HG02970 (cell line): ENCODE results near the gene NKD1.
A peak's percentile ranks its signal among the peaks of the same experiment; 100 is the strongest.

Source experiments
- ATAC-seq: cut with Tn5 transposase; IDR thresholded peaks from one replicate; pipeline ENCODE4 v1.9.1; 2021; ENCODE audit warnings: mild to moderate bottlenecking, moderate library complexity, moderate number of reproducible peaks; ENCODE audit not compliant: unreplicated experiment, low FRiP score

NKD1 gene

DNA sequence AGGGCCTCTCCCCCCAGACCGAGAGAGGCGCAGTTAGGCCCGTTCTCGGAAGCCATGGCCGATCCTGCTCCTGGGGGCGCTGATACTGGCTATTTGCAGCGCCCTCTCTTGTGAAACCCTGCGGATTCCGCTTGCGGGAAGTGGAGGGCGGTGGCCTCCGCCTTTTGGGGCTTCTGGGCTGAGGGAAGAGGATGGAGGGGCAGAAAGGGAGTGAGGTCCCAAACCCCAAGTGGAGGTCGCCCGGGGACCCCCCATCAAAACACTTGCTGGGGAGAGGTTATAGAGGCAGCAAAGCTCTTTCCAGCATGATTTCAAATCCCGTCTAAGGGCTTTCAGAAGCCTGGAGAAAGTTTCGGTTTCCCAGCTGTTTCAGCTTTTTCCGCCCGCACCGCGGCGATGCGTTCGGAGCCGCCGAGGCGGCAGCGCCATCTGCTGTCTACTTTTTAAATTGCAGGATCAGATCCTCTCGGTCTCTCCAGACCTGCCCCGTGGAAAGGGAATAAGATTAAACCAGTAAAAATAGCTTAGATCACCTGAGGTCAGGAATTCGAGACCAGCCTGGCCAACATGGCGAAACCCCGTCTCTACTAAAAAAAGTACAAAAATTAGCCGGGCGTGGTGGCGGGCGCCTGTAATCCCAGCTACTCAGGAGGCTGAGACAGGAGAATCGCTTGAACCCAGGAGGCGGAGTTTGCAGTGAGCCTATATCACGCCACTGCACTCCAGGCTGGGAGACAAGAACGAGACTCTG, 117.1 kb downstream of the NKD1 start:
- no peak for ATAC-seq

DNA sequence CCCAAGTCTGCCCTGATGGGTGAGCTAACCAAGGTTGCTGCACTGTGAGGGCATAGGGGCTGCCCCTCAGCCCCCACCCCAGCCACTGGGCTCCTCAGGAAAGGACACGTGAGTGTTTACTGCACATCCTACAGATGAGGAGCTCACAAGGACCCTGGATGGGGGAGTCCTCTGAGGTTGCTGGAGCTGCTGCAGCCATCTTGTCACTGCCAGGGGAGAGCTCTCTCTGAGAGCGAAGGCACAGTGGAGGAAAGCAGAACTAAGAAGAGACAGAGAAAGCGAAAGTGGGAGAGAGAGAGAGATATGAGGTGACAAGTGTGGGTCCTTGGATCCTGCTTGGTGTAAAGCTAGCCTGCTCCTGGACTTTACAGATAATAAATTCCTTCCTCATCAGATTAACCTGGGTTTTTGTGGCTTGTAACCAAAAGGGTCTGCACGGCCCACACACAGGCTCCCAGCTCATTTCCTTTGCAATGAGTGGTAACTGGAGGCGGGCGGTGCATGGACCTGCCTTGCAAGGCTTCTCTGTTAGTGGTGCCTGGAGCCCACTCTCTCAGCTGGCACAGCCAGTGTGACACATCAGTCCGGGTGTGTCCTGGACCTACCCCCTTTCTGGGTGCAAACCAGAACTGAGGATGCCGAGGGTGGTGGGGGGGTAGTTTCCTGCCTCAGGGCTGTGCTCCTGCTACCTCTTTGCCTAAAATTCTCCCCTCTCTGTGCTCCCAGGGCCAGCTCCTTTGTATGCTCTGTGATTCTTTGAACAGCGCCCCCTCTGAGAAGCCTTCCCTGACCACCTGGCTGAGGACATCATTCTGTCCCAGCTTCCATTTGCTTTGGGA, 118.7 kb downstream of the NKD1 start:
- ATAC-seq = peak; percentile 57

DNA sequence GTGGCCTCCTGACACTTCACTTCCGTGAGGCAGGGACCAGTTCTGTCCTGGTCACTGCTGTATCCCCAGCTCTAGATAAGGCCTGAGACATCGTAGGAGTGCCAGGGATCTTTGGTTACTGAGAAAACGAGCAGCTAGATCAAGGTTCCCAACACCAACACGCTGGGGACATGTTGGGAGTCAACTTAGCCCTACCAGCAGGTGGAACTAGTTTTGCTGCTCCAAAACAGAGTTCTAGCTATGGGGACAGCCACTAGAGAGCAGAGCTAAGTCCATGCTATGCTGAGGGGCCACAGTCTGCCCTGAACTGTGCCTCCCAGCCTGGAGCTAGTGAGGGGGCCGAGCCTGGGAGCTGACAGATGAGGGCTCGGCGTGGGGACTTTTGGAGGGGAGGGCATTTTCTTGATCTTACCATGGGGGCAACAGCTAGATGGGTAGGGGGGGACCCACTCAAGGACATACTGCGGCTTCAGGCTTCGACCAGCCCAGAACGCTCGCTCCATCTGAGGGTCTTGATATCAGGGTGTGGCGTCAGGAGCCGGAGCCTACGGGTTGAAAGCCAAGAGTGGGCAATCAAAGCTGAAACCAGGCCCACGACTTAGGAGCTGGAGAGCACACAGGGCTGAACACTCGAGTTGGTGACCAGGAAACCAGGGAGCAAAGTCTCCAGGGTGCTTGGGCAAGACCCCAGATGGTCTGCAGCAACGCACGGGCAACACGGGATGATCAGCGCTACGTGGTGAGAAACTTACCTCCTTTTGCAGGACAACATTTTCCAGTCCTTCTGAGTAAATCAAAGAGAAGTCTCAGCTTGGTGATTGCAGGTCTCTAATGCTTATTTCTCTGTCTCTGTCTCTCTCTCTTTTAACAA, 119.5 kb downstream of the NKD1 start:
- ATAC-seq = no peak

DNA sequence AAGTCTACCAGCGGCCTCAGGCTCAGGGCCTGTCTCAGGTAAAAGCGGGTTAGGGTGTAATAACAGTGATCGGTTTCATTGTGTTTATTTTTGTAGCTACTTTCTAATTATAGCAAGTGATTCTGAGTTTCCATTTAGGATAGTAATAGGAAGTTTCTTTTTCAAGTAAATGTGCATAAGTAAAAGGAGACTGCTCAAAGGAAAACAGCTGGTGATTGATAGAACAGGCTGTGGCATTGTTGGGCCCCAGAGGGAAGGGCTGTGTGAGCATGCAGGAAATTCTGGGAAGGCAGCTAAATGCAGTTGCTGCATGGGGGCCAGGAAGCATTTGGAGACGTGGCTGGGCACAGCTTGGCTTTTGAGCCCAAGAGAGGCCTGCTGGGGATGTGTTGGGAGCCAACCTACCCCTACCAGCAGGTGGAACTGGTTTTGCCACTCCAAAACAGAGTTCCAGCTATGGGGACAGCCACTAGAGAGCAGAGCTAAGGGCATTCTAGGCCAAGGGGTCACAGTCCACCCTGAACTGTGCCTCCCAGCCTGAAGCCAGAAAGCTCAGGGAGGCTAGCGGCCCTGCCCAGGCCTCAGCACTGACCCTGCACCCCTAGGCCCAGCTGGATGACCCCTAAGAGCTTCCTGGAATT, 120.3 kb downstream of the NKD1 start:
- no peak for ATAC-seq

DNA sequence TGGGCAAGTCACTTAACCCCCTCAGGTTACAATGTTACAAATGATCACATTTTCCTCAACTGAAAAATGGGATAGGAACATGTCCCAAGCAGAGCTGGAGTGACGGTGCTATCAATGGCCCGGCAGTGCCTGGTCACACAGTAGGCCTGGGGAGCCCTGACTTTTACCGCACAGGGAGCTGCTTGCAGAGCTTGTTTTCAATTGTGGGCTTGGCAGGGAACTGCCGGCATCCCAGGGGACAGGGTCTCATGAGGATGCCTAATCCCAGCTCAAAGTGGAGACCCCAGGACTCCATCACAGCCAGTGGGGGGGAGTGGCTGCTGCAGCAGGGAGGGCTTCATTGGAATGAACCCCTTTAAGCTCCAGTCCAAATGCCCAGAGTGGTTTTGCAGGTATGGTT, 121.5 kb downstream of the NKD1 start:
- no peak for ATAC-seq

DNA sequence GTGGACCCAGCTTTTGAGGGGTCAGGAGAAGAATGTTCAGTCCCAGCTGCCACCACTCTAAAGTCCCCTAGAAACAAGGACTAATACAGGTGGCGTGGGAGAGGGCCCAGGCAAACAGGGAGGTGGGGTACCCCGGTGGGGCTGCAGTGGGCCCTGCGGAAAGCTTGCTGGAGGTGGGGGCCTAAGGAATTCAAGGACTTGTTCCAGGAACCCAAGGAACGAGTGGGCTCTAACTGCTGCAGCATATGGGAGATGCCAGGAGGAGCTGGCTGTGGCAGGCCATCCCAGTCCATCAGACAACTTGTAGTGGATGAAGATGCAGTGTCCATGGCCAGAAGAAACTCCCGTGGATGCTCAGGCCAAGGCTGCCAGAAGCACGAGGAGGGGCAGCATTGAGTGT, 122.3 kb downstream of the NKD1 start:
- ATAC-seq = no peak

DNA sequence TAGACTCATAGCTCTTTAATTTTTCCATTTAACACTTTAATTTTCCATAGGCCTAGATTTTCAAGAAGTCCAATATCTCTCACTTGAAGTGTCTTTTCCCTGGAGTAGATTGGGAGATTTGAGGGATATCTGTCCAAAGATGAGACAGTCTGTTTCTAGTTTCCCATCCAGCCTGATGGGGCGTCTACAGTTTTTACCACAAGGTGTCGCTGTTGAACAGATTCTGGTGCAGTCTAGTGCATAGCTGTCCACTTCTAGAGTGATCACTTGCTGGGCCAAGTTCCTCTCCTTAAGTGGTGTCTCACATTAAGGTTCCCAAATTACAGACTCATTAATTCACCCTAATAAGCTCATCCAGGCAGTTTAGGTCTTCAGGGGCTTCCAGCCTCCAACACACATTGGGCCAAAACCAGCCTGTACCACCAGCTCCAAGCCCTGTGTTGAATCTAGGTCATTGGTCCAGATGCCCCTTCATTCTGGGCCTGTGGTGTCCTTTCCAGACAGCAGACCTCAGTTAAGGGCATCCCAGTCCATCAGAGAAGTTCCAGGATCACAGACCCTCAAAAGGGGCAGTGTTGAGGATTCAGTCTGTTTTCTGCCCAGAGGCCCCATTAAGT, 123.6 kb downstream of the NKD1 start:
- no peak for ATAC-seq

DNA sequence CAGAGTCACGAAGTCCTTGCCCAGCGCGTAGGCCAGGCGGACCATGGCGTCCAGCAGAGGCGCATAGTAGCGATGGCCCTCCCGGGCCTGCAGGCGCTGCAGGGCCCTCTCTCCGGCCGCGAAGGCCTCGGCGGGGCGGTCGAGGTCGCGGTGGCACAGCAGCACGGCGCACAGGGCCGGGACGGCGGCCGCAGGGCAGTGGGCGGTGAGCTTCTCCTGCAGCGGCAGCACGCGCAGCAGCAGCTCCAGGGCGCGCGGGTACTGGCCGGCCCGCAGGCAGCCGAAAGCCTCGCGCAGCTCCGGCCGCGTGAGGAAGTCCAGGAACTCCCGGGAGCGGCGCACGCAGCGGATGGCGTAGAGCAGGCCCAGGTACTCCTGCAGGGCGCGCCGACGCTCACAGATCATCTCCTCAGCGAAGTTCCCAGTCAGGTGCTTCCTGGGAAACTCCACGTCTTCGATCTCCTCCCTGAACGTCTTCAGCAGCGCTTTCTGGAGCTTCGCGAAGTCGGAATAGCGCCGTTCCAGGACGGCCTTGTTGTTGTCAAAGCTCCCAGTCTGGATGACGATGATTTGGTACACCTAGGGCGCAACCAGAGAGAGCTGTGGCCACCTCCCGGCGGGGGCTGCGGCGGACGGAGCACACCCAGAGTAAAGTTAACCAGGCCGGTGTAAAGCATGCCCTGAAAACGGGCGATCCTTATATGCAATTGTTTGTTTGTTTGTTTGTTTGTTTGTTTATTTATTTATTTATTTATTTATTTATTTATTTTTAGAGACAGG, 125.5 kb downstream of the NKD1 start:
- ATAC-seq = no peak

DNA sequence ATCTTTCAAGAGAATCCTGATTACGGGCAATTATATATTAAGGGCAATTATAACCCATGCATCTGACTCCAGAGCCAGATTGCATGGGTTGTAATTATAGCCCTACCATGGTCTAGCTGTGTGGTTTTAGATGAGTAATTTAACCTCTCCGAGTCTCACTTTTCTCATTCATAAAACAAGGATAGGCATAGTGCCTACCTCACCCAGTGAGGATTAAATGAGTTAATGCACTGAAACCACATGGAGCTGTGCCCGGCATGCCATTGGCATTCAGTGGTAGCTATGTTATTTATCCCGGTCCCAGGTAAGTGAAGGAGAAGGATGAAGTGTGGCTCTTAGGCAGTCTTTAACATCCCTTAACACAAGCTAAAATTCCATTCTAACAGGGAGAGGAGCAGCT, 126.6 kb downstream of the NKD1 start:
- ATAC-seq = no peak

DNA sequence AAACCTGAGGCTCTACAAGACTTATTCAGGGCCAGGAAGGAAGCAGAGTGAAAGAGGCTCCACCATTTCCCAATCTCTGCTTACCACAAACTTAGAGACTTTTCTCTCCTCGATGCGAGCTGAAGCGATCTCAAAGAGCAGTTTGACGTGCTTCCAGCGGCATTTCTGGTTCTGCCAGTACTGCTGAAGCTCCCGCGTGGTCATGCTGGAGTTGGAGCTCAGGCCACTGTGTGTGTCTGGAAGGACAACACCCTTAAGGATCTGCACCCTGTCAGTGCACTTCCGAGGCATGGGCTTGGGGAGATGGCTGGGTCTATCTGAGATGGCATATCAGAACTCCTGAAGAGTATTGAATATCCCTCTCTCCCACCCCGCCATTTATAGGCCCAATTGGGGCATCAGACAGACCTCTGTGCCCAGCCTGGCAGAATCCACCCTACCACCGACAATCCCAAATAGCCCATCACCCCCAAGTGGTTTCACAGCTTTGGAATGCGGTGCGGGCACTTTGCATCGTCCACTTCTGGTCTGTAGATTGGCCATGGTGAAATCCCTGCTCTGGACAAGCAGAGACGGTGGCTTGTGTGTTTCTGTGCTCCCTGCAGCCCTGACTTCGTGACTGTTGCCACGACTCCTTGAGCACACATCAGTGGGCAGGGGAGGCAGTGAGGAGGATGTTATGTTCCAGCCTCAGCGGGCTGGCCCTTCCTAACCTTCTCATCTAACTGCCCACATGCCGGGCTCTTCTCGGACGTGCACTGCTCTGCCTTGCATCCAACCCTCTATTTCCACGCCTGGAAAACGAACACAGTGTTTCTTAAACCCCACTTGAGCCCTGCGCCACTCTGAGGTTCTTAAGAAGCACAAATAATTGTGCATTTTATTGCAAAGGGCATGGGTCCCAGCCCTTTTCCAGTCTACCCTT, 127.8 kb downstream of the NKD1 start:
- ATAC-seq = no peak

DNA sequence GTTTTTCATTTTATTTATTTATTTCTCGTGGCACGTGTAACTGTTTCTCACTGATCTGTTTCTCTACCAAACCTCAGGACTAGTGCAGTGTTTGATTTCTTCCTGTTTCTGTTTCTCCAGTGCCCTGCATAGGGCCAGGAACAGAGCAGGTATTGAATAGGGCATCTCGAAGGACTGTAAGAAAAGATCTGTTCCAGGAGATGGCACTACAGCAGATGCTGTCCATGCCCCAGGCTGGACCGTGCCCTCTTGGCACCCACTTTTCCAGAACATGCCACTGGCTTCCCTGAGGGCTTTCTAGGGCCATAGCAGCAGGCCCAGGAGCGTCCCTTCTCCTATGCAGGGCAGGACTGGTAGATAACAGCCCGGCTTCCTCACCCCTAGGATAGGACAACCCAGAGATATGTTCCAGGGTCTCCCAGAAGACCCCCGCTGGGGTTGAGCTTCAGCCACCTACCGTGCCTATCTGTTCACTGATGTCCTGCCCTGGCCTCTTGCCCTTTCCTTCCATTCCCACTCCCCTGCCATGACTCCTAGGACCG, 128.6 kb downstream of the NKD1 start:
- ATAC-seq = no peak

DNA sequence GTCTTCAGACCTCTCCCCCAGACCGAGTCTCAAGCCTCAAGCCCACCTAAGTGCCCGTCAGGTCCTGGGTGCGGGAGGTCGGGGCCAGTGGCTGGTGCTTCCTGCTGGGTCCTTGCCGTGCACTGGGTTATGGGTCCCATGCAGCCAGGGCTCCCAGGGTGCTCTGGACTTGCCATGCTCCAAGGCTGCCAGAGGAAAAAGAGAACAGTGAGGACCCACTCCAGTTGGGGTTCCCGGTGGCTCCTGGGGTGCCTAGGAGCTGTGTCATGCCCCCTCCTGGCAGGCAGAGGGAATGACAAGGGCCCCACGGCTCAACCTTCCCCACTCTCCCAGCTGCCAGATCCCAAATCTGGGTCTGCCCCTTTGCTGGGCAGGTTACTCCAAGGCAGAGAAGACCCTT, 129.2 kb downstream of the NKD1 start:
- no peak for ATAC-seq

DNA sequence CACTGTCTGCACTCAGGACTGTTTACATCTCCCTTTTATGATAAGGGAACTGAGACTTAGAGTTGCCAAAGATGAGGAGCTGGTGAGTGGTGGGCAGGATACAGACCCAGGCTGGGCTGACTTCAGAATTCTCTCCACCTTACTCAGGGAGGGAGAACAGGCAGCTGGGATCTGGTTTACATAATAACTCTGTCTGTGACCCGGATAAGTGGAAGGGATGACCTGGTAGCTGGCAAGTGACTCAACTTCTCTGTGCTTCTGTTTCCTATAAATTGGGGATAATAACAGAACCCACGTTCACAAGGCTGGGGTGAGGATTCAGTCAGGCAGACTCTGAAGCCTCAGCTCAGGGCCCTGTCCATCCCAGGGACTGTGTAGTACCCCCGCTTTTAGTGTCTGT, 130.3 kb downstream of the NKD1 start:
- no peak for ATAC-seq

DNA sequence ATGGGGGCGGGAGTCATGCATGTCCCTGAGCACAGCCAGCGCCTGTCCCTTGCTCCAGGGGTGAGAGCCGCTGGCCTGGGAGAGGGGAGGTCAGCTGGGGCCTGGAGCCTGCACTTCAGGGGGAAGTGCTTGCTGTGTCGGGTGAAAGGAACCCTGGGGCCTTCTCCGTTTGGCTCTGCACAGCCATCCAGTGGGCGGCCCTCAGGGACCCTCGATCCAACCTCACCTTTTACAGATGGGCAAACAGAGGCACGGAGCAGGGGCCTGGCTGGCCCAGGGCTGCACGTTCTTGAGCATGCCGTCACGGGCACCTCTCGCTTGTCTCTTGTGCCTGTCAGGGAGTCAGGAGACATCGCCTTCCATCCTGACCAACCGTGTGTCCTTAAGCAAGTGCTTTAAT, 131.1 kb downstream of the NKD1 start:
- no peak for ATAC-seq

DNA sequence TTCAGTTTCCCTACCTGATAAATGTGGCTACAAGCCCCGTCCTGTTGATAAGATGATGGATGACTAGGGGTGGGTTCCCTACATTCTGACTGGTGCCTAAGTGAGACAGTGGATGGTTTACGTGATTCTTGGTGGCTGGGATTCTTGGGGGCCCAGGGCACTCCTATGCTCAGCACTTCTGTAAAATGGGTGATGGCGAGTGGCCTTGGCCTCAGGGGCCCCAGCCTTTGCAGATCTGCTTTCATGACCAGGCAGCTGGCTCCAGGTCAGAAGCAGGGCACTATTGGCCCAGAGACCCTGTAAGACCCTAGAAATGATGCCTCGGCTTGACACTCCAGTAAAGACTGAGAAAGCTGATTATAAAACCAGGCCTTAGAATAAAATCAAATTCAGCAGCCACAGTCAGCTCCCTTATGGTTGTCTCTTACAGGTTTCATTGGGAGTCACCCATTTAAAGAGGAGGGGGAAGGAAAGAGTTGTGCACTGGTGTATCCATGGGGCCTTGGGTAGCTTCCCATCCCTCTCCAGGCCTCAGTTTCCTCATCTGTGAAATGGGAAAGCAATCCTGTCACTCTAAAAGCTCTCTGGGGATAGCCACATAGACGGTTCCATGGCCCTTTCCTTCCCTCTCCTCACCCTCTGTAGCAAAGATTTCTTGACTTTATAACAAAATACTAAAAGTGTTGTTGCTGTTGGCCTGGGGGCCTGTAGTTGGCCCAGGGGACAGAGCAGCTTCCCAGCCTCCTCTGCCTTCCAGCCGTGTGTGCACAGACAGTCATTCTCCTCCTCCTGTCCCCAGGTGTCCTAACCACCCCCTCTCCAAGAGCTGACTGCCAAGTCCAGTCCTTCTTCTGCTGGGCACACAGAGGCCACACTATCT, 131.7 kb downstream of the NKD1 start:
- ATAC-seq = no peak

DNA sequence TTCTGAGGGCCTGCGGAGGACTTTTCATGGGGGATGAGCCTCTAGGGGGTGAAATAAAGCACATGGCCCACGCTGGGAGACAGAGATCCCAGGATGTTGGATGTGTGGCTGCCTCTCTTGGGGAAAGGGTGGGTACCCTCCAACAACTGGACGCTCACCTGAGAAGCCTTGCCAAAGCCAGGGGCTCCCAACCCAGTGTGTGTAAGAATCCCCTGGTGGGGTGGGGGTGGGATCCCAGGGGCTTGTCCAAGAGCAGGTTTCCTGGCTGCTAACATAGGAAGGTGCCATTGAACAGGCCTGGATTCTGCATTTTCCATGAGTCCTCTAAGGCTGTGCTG, 132.3 kb downstream of the NKD1 start:
- ATAC-seq = no peak
